GM12801 (cell line): ENCODE data around the gene KCNMA1.

Experiments used
- TF ChIP-seq, protein P1 (sequence below): IDR thresholded peaks from one replicate; pipeline ENCODE4 v1.5.1; 2011; ENCODE audit warnings: control low read depth; ENCODE audit not compliant: insufficient read length; ENCODE audit errors: extremely low read depth

Gene KCNMA1

DNA sequence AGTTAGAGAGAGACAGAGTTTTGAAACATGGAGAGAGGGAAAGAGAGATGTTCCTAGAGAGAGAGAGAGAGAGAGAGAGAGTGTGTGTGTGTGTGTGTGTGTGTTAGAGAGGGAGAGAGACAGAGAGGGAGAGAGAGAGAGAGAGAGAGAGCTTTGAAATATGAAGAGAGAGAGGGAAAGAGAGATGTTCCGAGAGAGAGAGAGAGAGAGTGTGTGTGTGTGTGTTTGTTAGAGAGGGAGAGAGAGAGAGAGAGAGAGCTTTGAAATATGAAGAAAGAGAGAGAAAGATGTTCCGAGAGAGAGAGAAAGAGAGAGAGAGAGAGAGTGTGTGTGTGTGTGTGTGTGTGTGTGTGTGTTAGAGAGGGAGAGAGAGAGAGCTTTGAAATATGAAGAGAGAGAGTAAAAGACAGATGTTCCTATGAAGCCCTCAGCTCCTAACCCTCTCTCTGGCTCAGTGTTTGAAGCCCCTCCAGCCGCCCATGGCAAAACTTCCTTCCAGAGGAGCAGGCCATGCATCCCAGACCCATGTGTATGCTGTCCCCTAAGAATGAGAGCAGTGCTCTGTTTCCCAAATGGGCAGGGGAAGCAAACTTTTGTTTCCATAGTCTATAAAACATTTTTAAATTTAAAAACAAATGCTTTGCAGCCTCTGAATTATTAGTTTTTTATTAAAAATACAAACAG is 130.9 kb downstream of the KCNMA1 start:
- TF ChIP-seq, protein P1, sequence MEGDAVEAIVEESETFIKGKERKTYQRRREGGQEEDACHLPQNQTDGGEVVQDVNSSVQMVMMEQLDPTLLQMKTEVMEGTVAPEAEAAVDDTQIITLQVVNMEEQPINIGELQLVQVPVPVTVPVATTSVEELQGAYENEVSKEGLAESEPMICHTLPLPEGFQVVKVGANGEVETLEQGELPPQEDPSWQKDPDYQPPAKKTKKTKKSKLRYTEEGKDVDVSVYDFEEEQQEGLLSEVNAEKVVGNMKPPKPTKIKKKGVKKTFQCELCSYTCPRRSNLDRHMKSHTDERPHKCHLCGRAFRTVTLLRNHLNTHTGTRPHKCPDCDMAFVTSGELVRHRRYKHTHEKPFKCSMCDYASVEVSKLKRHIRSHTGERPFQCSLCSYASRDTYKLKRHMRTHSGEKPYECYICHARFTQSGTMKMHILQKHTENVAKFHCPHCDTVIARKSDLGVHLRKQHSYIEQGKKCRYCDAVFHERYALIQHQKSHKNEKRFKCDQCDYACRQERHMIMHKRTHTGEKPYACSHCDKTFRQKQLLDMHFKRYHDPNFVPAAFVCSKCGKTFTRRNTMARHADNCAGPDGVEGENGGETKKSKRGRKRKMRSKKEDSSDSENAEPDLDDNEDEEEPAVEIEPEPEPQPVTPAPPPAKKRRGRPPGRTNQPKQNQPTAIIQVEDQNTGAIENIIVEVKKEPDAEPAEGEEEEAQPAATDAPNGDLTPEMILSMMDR, result no peak

DNA sequence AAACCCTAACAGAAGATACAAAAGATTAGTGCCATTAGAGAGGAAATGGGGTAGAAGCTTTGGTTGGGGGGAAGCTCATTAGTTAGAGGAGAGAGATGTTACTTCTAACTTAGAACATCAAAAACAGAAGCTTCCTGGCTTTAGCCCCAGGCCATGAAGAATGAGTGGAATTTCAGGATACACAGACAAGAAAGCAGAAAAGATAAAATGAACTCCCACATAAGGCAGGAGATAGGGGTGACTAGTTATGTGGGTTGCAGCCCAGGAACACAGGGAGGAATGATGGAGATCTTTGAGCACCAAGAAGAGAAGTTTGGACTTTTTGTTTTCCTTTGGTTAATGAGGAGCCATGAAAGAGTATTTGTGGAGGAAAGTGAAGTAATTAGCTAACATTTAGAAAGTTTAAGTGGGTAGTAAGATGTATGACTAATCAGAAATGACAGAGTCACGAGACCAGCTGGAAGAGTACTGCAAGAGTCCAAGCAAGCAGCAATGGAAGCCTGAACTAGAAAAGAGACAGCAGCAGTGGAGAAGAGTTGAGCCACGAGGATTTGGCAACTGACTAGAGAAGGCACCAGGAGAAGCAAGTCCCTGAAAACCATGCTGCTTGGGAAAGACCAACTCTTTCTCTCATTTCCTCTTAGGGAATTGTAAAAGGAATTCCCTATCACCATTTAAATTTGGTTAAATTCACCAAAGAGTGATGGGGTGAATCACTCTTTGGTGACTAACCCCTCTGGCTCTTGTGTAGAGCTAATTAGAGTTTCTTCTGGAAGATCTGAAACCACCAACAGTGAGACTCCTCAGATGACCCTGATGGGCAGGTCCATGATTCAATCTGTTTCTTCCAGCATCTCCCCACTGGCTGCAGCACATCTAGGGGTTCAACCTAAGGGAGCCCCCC is 131.9 kb downstream of the KCNMA1 start:
- TF ChIP-seq, protein P1, result no peak

DNA sequence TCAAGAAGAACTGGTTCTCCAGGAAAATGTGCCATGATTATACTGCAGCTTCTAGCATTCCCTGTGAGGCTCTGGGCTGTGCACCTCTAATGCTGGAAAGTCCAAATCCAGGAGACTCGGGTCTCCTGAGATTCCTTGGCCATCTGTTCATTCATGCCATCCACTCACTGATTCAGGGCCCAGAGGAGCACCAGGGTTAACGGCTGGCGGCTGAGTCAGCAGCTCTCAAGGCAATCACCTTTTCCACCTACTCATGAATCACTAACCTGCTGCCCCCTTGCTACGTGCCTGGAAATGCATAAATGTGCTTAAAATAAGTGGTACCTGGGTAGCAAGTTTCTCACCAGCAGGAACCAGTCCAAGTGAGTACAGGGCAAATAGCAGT is 132.7 kb downstream of the KCNMA1 start:
- TF ChIP-seq, protein P1, result no peak

DNA sequence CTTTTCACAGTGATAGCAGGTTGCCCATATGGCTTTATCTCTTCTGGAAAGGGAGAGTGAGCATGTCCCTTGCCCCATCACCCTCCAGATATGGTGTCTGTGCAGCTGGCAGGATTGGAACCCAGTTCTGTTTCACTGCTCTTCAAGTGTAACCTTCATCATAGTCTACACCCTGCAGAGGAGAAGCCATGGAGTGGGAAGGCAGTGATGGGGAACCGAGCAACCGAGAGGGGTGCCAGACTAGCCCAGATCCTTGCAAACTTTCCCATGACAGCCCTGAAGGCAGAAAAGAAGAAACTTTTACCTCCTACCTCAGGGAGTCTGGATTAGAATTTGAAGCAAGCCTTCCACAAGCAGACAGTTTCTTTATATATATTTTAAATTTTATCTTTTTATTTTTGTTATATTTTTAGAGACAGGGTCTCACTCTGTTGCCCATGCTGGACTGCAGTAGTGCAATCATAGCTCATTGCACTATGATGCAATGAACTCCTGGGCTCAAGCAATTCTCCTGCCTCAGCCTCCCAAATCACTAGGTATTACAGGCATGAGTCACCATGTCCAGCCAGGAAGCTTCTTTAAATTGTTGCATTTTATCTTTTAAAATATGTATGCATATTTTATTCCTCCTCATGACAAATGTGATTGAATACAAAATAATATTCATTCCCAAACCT is 133.3 kb downstream of the KCNMA1 start:
- TF ChIP-seq, protein P1, result no peak

DNA sequence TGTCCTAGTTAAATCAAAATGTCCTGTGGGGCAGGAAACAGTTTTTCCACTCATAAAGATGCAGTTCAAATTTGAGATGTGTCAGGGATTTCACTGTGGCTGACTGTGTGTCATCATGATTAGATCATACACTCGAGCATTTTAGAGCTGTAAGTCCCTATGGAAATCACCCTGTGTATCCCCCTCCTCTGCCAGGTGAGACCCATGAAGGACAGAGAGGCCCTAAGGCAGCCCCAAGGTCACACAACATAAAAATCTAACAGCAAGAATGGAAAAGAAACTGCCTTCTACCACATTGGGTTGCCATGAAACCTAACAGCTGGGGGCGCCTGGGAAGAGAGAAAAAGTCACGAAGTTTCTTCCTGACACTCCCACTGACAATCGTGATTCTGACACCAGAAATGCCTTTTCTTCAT is 135.8 kb downstream of the KCNMA1 start:
- TF ChIP-seq, protein P1, result no peak

DNA sequence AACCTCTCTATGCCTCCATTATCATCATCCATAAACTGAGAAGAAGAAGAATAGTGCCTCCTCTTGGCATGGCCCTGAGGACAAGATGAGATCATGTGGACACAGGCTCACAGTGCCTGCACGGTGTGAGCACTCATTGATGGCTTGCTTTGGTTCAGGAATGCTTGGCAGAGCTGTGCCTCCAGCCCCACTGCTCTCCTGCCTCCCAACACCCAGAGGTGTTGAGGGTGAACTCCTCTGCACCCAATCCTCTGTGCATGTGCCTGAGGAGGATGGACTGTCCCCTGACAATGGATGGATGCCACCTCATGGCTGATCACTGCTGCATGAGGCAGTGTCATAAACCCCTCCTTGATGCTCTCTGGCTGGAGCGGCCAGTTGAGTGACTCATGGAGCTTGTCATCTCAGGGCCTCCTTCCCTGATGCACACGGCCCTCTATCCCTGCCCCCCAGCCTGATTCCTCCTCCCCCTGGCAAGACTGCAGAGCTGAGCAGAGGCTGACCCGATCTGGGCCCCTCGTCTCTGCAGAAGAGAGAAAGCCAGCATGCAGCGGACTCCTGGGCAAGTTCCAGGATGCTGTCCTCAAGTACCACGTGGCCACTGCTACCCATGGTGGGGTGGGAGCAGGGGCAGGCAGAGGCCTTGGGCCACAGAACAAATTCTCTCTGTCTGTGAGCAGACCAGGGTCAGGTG is 136.3 kb downstream of the KCNMA1 start:
- TF ChIP-seq, protein P1, result no peak

DNA sequence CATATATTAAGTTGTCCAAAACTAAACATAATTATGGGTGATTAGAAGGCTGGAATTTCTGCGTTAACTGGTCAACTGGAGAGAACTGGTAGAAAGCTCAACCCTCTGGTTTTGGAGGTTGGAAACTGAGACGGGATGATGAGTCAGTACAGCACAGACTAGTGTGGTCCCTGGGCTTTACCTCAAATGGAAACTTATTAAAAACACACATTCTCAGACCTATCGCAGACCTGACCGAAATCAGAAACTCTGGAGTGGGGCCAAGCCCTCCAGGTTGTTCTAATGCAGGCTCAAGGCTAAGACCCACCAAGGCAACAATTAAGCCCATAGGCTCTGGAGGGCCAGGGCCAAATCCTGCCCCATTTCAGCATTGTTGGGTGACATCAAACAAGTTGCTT is 136.9 kb downstream of the KCNMA1 start:
- TF ChIP-seq, protein P1, result no peak
